ENCODE results near the gene PI4KB. TPM values are rescaled to one million over a fixed set of nuclear protein-coding genes. Genes with fewer than 3 reads are reported as not detected.

Gene PI4KB
- total and polyA plus RNA-seq, 4 donors, result 14.2 to 27.1 (median 19.2) TPM

DNA sequence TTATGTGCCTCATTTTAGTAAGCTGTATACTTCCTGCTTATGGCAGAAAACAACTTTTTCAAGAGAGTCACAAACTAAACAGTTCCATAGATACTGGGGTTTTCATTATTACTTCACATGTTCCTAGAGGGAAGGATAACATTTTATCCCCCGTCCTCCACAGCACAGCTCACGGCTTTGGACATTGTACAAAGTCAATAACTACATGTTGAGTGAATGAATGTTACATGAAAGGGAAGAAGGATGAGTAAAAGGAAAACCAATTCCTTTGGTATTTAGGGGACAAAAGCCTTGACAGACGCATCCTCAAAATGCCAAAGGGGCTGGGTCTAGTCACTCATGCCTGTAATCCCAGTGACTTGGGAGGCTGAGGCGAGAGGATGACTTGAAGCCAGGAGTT lies 14.8 kb downstream of the PI4KB start:
- Histone ChIP-seq H3K27me3 (ENCODE audit: control insufficient read depth in 4 of 4, insufficient read depth in 4 of 4, low read length in 3 of 4) (no peaks in the 10 kb centered on the region), H3K4me1 (ENCODE audit: control insufficient read depth in 4 of 4, insufficient read depth in 4 of 4, low read length in 3 of 4) (peaks cover 32 to 52% (median 46%) of the 10 kb centered on the region in 4 donors), H3K4me3 (ENCODE audit: low read depth in 1 of 3, low read length in 3 of 3) (no peak overlapping the region), H3K9me3 (ENCODE audit: control insufficient read depth in 4 of 4, low read length in 3 of 4) (no peaks in the 10 kb centered on the region), H3K27ac (ENCODE audit: low read depth in 1 of 2, low read length in 2 of 2) (peak overlapping the region; percentile 62 to 83), H3K9ac (ENCODE audit: low read depth in 1 of 2, low read length in 2 of 2) (no peak overlapping the region), H3K36me3 (ENCODE audit: control insufficient read depth in 4 of 4, insufficient read depth in 3 of 4, low read depth in 1 of 4, low read length in 3 of 4) (peaks cover 2 to 24% (median 20%) of the 10 kb centered on the region in 4 donors)
- TF ChIP-seq, protein P1, sequence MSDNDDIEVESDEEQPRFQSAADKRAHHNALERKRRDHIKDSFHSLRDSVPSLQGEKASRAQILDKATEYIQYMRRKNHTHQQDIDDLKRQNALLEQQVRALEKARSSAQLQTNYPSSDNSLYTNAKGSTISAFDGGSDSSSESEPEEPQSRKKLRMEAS (IDR thresholded peaks at IDR 0.05), result no peak
- TF ChIP-seq YY1 (IDR thresholded peaks at IDR 0.05), result no peak
- TF ChIP-seq FOXA1 (IDR thresholded peaks at IDR 0.05), result no peak
- no peak for TF ChIP-seq NR2F2 (IDR thresholded peaks at IDR 0.05)
- TF ChIP-seq HNF4A (conservative IDR thresholded peaks at IDR 0.05), result no peak
- no peak for TF ChIP-seq EGR1 (IDR thresholded peaks at IDR 0.05; ENCODE audit: low read depth in 2 of 2)
- TF ChIP-seq, protein P2, sequence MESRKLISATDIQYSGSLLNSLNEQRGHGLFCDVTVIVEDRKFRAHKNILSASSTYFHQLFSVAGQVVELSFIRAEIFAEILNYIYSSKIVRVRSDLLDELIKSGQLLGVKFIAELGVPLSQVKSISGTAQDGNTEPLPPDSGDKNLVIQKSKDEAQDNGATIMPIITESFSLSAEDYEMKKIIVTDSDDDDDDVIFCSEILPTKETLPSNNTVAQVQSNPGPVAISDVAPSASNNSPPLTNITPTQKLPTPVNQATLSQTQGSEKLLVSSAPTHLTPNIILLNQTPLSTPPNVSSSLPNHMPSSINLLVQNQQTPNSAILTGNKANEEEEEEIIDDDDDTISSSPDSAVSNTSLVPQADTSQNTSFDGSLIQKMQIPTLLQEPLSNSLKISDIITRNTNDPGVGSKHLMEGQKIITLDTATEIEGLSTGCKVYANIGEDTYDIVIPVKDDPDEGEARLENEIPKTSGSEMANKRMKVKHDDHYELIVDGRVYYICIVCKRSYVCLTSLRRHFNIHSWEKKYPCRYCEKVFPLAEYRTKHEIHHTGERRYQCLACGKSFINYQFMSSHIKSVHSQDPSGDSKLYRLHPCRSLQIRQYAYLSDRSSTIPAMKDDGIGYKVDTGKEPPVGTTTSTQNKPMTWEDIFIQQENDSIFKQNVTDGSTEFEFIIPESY (IDR thresholded peaks at IDR 0.05), result no peak
- TF ChIP-seq RAD21 (IDR thresholded peaks at IDR 0.05), result no peak
- TF ChIP-seq RXRA (IDR thresholded peaks at IDR 0.05), result no peak
- TF ChIP-seq, protein P3, sequence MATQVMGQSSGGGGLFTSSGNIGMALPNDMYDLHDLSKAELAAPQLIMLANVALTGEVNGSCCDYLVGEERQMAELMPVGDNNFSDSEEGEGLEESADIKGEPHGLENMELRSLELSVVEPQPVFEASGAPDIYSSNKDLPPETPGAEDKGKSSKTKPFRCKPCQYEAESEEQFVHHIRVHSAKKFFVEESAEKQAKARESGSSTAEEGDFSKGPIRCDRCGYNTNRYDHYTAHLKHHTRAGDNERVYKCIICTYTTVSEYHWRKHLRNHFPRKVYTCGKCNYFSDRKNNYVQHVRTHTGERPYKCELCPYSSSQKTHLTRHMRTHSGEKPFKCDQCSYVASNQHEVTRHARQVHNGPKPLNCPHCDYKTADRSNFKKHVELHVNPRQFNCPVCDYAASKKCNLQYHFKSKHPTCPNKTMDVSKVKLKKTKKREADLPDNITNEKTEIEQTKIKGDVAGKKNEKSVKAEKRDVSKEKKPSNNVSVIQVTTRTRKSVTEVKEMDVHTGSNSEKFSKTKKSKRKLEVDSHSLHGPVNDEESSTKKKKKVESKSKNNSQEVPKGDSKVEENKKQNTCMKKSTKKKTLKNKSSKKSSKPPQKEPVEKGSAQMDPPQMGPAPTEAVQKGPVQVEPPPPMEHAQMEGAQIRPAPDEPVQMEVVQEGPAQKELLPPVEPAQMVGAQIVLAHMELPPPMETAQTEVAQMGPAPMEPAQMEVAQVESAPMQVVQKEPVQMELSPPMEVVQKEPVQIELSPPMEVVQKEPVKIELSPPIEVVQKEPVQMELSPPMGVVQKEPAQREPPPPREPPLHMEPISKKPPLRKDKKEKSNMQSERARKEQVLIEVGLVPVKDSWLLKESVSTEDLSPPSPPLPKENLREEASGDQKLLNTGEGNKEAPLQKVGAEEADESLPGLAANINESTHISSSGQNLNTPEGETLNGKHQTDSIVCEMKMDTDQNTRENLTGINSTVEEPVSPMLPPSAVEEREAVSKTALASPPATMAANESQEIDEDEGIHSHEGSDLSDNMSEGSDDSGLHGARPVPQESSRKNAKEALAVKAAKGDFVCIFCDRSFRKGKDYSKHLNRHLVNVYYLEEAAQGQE (IDR thresholded peaks at IDR 0.05), result no peak
- TF ChIP-seq SP1 (IDR thresholded peaks at IDR 0.05), result no peak
- no peak for TF ChIP-seq JUND (IDR thresholded peaks at IDR 0.05)
- no peak for TF ChIP-seq TAF1 (conservative IDR thresholded peaks at IDR 0.05)
- WGBS, result 89% methylated on average over 4 of the region's 4 CpGs
- no peak for DNase-seq (ENCODE audit: low spot score)

DNA sequence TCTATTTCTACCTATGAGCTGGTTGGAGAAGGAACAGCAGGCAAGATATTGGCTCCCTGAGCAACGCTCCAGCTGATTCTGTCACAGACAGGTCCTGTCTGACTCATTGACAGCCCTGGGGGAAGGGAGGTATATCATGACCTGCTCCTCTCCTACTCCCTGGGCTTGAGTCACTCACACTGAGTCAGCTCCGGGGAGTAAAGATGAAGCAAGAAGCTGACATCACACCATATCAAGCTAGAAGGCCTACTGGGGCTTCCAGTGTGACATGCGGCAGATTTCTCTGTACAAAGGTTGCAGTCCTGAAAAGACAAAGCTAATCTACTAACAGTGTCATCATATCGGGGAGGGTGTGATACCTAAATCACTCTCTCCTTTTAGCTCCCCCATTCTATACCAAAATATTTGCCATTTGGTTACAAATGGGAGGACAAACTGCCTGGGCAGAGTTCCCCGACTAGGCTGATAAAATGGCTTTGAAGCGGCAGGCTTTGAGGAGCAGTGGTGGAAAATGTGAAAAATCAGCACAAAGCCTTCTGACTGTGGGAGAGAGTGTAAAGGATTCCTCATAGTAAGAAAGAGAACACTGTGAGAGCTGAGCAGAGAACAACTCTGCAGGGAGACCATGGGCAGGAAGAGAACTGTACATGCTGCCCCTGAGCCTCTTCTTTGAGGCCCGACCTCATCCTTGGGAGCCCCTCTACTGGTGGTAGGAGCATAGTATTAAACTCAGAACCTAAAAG lies 15.5 kb downstream of the PI4KB start:
- peaks cover 32 to 52% (median 46%) of the 10 kb centered on the region in 4 donors for H3K4me1 ChIP-seq (ENCODE audit: control insufficient read depth in 4 of 4, insufficient read depth in 4 of 4, low read length in 3 of 4)
- H3K27ac ChIP-seq (ENCODE audit: low read depth in 1 of 2, low read length in 2 of 2), result peak overlapping the region; percentile 62 to 83
- peaks cover 2 to 29% (median 24%) of the 10 kb centered on the region in 4 donors for H3K36me3 ChIP-seq (ENCODE audit: control insufficient read depth in 4 of 4, insufficient read depth in 3 of 4, low read depth in 1 of 4, low read length in 3 of 4)
- H3K4me3 ChIP-seq (ENCODE audit: low read depth in 1 of 3, low read length in 3 of 3), result no peak overlapping the region
- no peak for DNase-seq (ENCODE audit: low spot score)
- no peak overlapping the region for H3K9ac ChIP-seq (ENCODE audit: low read depth in 1 of 2, low read length in 2 of 2)
- H3K27me3 ChIP-seq (ENCODE audit: control insufficient read depth in 4 of 4, insufficient read depth in 4 of 4, low read length in 3 of 4), result no peaks in the 10 kb centered on the region
- 45% methylated on average over 7 of the region's 7 CpGs for WGBS
- no peaks in the 10 kb centered on the region for H3K9me3 ChIP-seq (ENCODE audit: control insufficient read depth in 4 of 4, low read length in 3 of 4)
- TF ChIP-seq NR2F2 (IDR thresholded peaks at IDR 0.05) (no peak), HNF4A (conservative IDR thresholded peaks at IDR 0.05) (peak in 1 of 2 donors; percentile 74), RAD21 (IDR thresholded peaks at IDR 0.05) (no peak), JUND (IDR thresholded peaks at IDR 0.05) (peak; percentile 92 to 99), TAF1 (conservative IDR thresholded peaks at IDR 0.05) (no peak), FOXA2 (IDR thresholded peaks at IDR 0.05) (no peak), EGR1 (IDR thresholded peaks at IDR 0.05; ENCODE audit: low read depth in 2 of 2) (no peak), FOXA1 (IDR thresholded peaks at IDR 0.05) (peak; percentile 34), HNF4G (IDR thresholded peaks at IDR 0.05) (no peak), SP1 (IDR thresholded peaks at IDR 0.05) (peak; percentile 80)
- TF ChIP-seq, protein P3 (IDR thresholded peaks at IDR 0.05), result peak; percentile 45
- TF ChIP-seq, protein P2 (IDR thresholded peaks at IDR 0.05), result no peak
- TF ChIP-seq, protein P1 (IDR thresholded peaks at IDR 0.05), result peak; percentile 67
- TF ChIP-seq, protein P4, sequence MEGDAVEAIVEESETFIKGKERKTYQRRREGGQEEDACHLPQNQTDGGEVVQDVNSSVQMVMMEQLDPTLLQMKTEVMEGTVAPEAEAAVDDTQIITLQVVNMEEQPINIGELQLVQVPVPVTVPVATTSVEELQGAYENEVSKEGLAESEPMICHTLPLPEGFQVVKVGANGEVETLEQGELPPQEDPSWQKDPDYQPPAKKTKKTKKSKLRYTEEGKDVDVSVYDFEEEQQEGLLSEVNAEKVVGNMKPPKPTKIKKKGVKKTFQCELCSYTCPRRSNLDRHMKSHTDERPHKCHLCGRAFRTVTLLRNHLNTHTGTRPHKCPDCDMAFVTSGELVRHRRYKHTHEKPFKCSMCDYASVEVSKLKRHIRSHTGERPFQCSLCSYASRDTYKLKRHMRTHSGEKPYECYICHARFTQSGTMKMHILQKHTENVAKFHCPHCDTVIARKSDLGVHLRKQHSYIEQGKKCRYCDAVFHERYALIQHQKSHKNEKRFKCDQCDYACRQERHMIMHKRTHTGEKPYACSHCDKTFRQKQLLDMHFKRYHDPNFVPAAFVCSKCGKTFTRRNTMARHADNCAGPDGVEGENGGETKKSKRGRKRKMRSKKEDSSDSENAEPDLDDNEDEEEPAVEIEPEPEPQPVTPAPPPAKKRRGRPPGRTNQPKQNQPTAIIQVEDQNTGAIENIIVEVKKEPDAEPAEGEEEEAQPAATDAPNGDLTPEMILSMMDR (IDR thresholded peaks at IDR 0.05; ENCODE audit: low read depth, low read length, missing input control), result no peak
